DMS53 treated with DMSO at 0.1 percent for 48 hours (cell line): ENCODE measurements around the gene LRRC52.
A peak's percentile ranks its signal among the peaks of the same experiment; 100 is the strongest.
"Not testable (repeated sequence)": the region's sequence is repeated elsewhere in the genome, so short reads cannot be mapped to it uniquely, and the experiment has no call there.

ENCODE experiments used
- DNase-seq: peaks from one replicate; lab custom pipeline; 2025; ENCODE audit not compliant: unreplicated experiment; lab: John Stamatoyannopoulos, UW

LRRC52 gene

GRCh38 chr1:165580931-165581871 lies 37.4 kb downstream of the LRRC52 start:
- no peak for DNase-seq

- DNase-seq, result no peak
Observed at GRCh38 chr1:165581926-165582325, 38.1 kb downstream of the LRRC52 start.

- DNase-seq, result no peak
Observed at GRCh38 chr1:165586398-165586797, 42.6 kb downstream of the LRRC52 start.

GRCh38 chr1:165591391-165591790 lies 47.6 kb downstream of the LRRC52 start:
- not testable (repeated sequence) for DNase-seq

GRCh38 chr1:165592945-165593823 lies 49.4 kb downstream of the LRRC52 start:
- peak; percentile 63 for DNase-seq

GRCh38 chr1:165595246-165595938 lies 51.6 kb downstream of the LRRC52 start:
- no peak for DNase-seq

GRCh38 chr1:165597883-165598675 lies 54.3 kb downstream of the LRRC52 start:
- peak; percentile 95 for DNase-seq

GRCh38 chr1:165598676-165599059 lies 54.9 kb downstream of the LRRC52 start:
- peak; percentile 14 for DNase-seq

GRCh38 chr1:165600793-165601192 lies 57.0 kb downstream of the LRRC52 start:
- DNase-seq, result no peak

GRCh38 chr1:165603810-165604209 lies 60.0 kb downstream of the LRRC52 start:
- no peak for DNase-seq

GRCh38 chr1:165605246-165605645 lies 61.4 kb downstream of the LRRC52 start:
- DNase-seq, result no peak

GRCh38 chr1:165606676-165607075 lies 62.9 kb downstream of the LRRC52 start:
- not testable (repeated sequence) for DNase-seq

- peak; percentile 45 for DNase-seq
Observed at GRCh38 chr1:165610866-165611265, 67.1 kb downstream of the LRRC52 start.

- peak; percentile 53 for DNase-seq
Observed at GRCh38 chr1:165612062-165612461, 68.3 kb downstream of the LRRC52 start.
